ENCODE results near the gene ACBD6.

DNA sequence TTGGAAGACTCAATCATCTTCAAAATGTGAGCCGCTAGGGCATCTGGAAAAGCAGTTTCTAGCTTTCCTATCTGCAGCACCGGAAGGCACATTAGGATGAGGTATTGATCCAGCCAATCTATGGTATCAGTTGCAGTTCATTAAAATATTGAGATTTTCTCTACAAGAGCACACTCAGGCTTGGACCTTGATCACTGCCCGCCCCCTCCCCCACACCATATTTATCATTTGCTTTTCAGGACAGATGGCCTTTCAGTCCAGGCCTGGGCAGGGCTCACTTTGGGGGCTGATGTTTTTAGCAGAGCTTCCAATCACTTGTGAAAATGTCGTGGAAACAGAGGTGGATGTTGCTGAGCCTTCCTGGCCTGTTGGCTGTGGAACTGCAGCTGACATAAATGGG, 254.8 kb downstream of the ACBD6 start:
- TF ChIP-seq ZNF121 (tag by site-specific recombination; IDR thresholded peaks at IDR 0.05) (no peak), SP2 (tag by site-specific recombination; IDR thresholded peaks at IDR 0.05) (no peak), ZNF169 (tag by site-specific recombination; IDR thresholded peaks at IDR 0.05) (no peak), ZNF639 (tag by site-specific recombination; IDR thresholded peaks at IDR 0.05) (no peak), ZNF274 (IDR thresholded peaks at IDR 0.05; ENCODE audit: low read length) (no peak), ZNF274 (tag by site-specific recombination; IDR thresholded peaks at IDR 0.05; ENCODE audit: borderline replicate concordance) (no peak), ZNF626 (tag by site-specific recombination; IDR thresholded peaks at IDR 0.05) (no peak), ZBTB21 (tag by site-specific recombination; IDR thresholded peaks at IDR 0.05) (no peak), REPIN1 (tag by site-specific recombination; IDR thresholded peaks at IDR 0.05; ENCODE audit: low read depth) (no peak)
- TF ChIP-seq, protein P1, sequence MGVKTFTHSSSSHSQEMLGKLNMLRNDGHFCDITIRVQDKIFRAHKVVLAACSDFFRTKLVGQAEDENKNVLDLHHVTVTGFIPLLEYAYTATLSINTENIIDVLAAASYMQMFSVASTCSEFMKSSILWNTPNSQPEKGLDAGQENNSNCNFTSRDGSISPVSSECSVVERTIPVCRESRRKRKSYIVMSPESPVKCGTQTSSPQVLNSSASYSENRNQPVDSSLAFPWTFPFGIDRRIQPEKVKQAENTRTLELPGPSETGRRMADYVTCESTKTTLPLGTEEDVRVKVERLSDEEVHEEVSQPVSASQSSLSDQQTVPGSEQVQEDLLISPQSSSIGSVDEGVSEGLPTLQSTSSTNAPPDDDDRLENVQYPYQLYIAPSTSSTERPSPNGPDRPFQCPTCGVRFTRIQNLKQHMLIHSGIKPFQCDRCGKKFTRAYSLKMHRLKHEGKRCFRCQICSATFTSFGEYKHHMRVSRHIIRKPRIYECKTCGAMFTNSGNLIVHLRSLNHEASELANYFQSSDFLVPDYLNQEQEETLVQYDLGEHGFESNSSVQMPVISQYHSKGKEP (tag by site-specific recombination; IDR thresholded peaks at IDR 0.05), result no peak
- TF ChIP-seq, protein P2, sequence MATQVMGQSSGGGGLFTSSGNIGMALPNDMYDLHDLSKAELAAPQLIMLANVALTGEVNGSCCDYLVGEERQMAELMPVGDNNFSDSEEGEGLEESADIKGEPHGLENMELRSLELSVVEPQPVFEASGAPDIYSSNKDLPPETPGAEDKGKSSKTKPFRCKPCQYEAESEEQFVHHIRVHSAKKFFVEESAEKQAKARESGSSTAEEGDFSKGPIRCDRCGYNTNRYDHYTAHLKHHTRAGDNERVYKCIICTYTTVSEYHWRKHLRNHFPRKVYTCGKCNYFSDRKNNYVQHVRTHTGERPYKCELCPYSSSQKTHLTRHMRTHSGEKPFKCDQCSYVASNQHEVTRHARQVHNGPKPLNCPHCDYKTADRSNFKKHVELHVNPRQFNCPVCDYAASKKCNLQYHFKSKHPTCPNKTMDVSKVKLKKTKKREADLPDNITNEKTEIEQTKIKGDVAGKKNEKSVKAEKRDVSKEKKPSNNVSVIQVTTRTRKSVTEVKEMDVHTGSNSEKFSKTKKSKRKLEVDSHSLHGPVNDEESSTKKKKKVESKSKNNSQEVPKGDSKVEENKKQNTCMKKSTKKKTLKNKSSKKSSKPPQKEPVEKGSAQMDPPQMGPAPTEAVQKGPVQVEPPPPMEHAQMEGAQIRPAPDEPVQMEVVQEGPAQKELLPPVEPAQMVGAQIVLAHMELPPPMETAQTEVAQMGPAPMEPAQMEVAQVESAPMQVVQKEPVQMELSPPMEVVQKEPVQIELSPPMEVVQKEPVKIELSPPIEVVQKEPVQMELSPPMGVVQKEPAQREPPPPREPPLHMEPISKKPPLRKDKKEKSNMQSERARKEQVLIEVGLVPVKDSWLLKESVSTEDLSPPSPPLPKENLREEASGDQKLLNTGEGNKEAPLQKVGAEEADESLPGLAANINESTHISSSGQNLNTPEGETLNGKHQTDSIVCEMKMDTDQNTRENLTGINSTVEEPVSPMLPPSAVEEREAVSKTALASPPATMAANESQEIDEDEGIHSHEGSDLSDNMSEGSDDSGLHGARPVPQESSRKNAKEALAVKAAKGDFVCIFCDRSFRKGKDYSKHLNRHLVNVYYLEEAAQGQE (tag by site-specific recombination; IDR thresholded peaks at IDR 0.05), result no peak
- TF ChIP-seq, protein P3, sequence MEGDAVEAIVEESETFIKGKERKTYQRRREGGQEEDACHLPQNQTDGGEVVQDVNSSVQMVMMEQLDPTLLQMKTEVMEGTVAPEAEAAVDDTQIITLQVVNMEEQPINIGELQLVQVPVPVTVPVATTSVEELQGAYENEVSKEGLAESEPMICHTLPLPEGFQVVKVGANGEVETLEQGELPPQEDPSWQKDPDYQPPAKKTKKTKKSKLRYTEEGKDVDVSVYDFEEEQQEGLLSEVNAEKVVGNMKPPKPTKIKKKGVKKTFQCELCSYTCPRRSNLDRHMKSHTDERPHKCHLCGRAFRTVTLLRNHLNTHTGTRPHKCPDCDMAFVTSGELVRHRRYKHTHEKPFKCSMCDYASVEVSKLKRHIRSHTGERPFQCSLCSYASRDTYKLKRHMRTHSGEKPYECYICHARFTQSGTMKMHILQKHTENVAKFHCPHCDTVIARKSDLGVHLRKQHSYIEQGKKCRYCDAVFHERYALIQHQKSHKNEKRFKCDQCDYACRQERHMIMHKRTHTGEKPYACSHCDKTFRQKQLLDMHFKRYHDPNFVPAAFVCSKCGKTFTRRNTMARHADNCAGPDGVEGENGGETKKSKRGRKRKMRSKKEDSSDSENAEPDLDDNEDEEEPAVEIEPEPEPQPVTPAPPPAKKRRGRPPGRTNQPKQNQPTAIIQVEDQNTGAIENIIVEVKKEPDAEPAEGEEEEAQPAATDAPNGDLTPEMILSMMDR (tag by site-specific recombination; IDR thresholded peaks at IDR 0.05), result no peak
- TF ChIP-seq, protein P4, sequence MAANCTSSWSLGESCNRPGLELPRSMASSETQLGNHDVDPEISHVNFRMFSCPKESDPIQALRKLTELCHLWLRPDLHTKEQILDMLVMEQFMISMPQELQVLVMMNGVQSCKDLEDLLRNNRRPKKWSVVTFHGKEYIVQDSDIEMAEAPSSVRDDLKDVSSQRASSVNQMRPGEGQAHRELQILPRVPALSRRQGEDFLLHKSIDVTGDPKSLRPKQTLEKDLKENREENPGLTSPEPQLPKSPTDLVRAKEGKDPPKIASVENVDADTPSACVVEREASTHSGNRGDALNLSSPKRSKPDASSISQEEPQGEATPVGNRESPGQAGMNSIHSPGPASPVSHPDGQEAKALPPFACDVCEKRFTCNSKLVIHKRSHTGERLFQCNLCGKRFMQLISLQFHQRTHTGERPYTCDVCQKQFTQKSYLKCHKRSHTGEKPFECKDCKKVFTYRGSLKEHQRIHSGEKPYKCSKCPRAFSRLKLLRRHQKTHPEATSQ (tag by site-specific recombination; IDR thresholded peaks at IDR 0.05), result no peak

Measured in HEK293 (cell line).